GM18868 (cell line): ENCODE results near the gene TRPC4AP.

Experiments used
- ATAC-seq: cut with Tn5 transposase; IDR thresholded peaks from one replicate; pipeline ENCODE4 v1.9.1; 2021; ENCODE audit warnings: mild to moderate bottlenecking, moderate library complexity; ENCODE audit not compliant: unreplicated experiment

TRPC4AP gene

GRCh38 chr20:35003211-35004031 is 89.2 kb downstream of the TRPC4AP start:
- no peak for ATAC-seq

- ATAC-seq = no peak
Observed at GRCh38 chr20:35002426-35003210, 90.0 kb downstream of the TRPC4AP start.

- no peak for ATAC-seq
Observed at GRCh38 chr20:35001596-35002362, 90.8 kb downstream of the TRPC4AP start.

- ATAC-seq = no peak
Observed at GRCh38 chr20:35000922-35001595, 91.5 kb downstream of the TRPC4AP start.

GRCh38 chr20:35000311-35000921 is 92.2 kb downstream of the TRPC4AP start:
- no peak for ATAC-seq

- ATAC-seq = no peak
Observed at GRCh38 chr20:34999782-35000181, 92.8 kb downstream of the TRPC4AP start.

GRCh38 chr20:34999021-34999451 is 93.6 kb downstream of the TRPC4AP start:
- no peak for ATAC-seq

GRCh38 chr20:34998331-34998950 is 94.2 kb downstream of the TRPC4AP start:
- no peak for ATAC-seq

- ATAC-seq = no peak
Observed at GRCh38 chr20:34997774-34998173, 94.8 kb downstream of the TRPC4AP start.

GRCh38 chr20:34997131-34997561 is 95.5 kb downstream of the TRPC4AP start:
- ATAC-seq = no peak

GRCh38 chr20:34996243-34997028 is 96.2 kb downstream of the TRPC4AP start:
- ATAC-seq = no peak

- ATAC-seq = no peak
Observed at GRCh38 chr20:34995696-34996095, 96.9 kb downstream of the TRPC4AP start.

- no peak for ATAC-seq
Observed at GRCh38 chr20:34995192-34995591, 97.4 kb downstream of the TRPC4AP start.

- no peak for ATAC-seq
Observed at GRCh38 chr20:34994509-34995131, 98.0 kb downstream of the TRPC4AP start.

GRCh38 chr20:34993941-34994508 is 98.6 kb downstream of the TRPC4AP start:
- no peak for ATAC-seq

- ATAC-seq = no peak
Observed at GRCh38 chr20:34992751-34993417, 99.7 kb downstream of the TRPC4AP start.

GRCh38 chr20:34990661-34991214 is 101.9 kb downstream of the TRPC4AP start:
- ATAC-seq = no peak
